GM19438 (cell line): ENCODE results near the gene CENPB.
A peak's percentile ranks its signal among the peaks of the same experiment; 100 is the strongest.

Experiments used
- ATAC-seq: cut with Tn5 transposase; IDR thresholded peaks from one replicate; pipeline ENCODE4 v1.9.1; 2021; ENCODE audit warnings: low read depth; ENCODE audit not compliant: unreplicated experiment

The CENPB gene

GRCh38 chr20:3768342-3769130 lies 18.0 kb downstream of the CENPB start:
- ATAC-seq: peak; percentile 32

- ATAC-seq: peak; percentile 91
These were observed 18.9 kb downstream of the CENPB start, which contains the start of gene ADISSP for GRCh38 chr20:3767427-3768341. TSS of gene ADISSP (minus strand) at chr20:3767753. CDS start at chr20:3760100, 7,653 bp downstream.

- ATAC-seq: no peak
These were observed 19.5 kb downstream of the CENPB start for GRCh38 chr20:3767110-3767426.

GRCh38 chr20:3766422-3767109 lies 20.0 kb downstream of the CENPB start:
- ATAC-seq: no peak

- no peak for ATAC-seq
These were observed 21.2 kb downstream of the CENPB start for GRCh38 chr20:3765171-3765882.

- no peak for ATAC-seq
These were observed 21.9 kb downstream of the CENPB start for GRCh38 chr20:3764659-3765058.

GRCh38 chr20:3763671-3764601 lies 22.6 kb downstream of the CENPB start:
- no peak for ATAC-seq

GRCh38 chr20:3760655-3761348 lies 25.7 kb downstream of the CENPB start:
- ATAC-seq: no peak

- no peak for ATAC-seq
These were observed 26.7 kb downstream of the CENPB start for GRCh38 chr20:3759884-3760283.

GRCh38 chr20:3759316-3759823 lies 27.2 kb downstream of the CENPB start:
- no peak for ATAC-seq

GRCh38 chr20:3758566-3758965 lies 28.0 kb downstream of the CENPB start:
- no peak for ATAC-seq

- ATAC-seq: no peak
These were observed 29.3 kb downstream of the CENPB start for GRCh38 chr20:3757268-3757667.

- ATAC-seq: no peak
These were observed 30.6 kb downstream of the CENPB start for GRCh38 chr20:3755814-3756480.

- no peak for ATAC-seq
These were observed 31.3 kb downstream of the CENPB start for GRCh38 chr20:3755269-3755668.

GRCh38 chr20:3754276-3754630 lies 32.3 kb downstream of the CENPB start:
- ATAC-seq: no peak

GRCh38 chr20:3753501-3754275 lies 32.9 kb downstream of the CENPB start:
- ATAC-seq: no peak

GRCh38 chr20:3753098-3753497 lies 33.4 kb downstream of the CENPB start:
- no peak for ATAC-seq
